H1 (cell line): ENCODE measurements around the gene CTXN3.

Source experiments
- EGR1 ChIP-seq: IDR thresholded peaks from 2 replicates; pipeline ENCODE4 v1.6.1; 2011; ENCODE audit warnings: low read depth, low read length, borderline replicate concordance
- JUND ChIP-seq: IDR thresholded peaks from 2 replicates; pipeline ENCODE4 v1.6.1; 2011; ENCODE audit warnings: mild to moderate bottlenecking, improper control_type of control experiment, low read length
- POLR2AphosphoS5 ChIP-seq: IDR thresholded peaks from 2 replicates; pipeline ENCODE4 v1.6.1; 2011; ENCODE audit warnings: low read depth, low read length
- SIN3A ChIP-seq, 2 experiments: IDR thresholded peaks in 1 of 2; conservative IDR thresholded peaks in 1 of 2; 2 replicates each; pipeline ENCODE4 v1.6.1; 2011 to 2012; ENCODE audit warnings: low read length in 2 of 2, improper control_type of control experiment in 1 of 2, low read depth in 1 of 2, mild to moderate bottlenecking in 1 of 2
- TCF12 ChIP-seq: IDR thresholded peaks from 2 replicates; pipeline ENCODE4 v1.6.1; 2011; ENCODE audit warnings: low read depth, mild to moderate bottlenecking, low read length
- TF ChIP-seq, protein P1 (sequence below), 3 experiments: IDR thresholded peaks; 1 replicate in 2 of 3; 2 replicates in 1 of 3; pipeline versions ENCODE4 v1.5.1 to v1.6.1; 2011; ENCODE audit warnings: low read length in 3 of 3, mild to moderate bottlenecking in 3 of 3, inconsistent platforms in 2 of 3, low read depth in 1 of 3, moderate library complexity in 1 of 3; ENCODE audit not compliant: insufficient read depth in 1 of 3; ENCODE audit errors: control extremely low read depth in 1 of 3
- TF ChIP-seq, protein P2 (sequence below): fragments of 300-600 bp; sonication (generic); IDR thresholded peaks from 2 replicates; pipeline ENCODE4 v1.7.1; 2012; ENCODE audit warnings: low read length, moderate library complexity, mild to moderate bottlenecking, inconsistent platforms; ENCODE audit not compliant: insufficient replicate concordance
- TF ChIP-seq, protein P3 (sequence below): IDR thresholded peaks from 2 replicates; pipeline ENCODE4 v1.6.1; 2012; ENCODE audit warnings: inconsistent platforms

DNA sequence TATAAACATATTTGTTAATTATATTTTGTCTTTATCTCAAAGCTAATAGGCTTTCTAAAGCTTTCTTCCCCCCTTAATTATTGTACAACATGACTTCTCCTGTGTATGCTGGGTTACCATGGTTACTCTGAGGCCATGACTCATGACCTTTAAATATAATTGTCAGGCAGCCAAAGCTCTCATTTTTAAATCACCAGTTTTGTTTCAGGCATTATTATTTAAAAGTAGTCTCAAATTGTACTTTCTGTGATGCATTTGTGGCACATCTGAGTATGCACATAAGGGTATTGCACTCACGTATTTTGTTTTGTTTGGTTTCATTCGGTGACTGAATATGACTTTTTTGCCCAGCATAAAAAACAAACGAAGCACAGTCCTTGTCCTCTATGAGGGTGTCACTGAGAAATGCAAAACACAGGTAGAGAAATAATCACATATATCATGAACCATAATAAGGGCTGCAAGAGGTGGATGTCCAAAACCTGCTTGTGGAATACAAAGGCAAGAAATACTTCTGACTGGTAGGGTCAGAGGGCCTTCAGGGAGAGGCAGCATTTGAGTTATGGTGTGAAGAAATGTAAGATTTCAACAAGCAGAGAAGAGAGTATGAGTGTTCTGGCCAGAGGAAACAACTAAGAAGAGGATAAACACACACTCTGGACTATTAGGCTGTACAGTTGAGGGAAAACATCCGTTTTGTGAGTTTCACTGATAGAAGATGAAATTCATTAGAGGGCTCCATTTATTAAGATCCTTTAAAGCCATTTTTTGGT is 56.4 kb downstream of the CTXN3 start:
- TF ChIP-seq, protein P1, sequence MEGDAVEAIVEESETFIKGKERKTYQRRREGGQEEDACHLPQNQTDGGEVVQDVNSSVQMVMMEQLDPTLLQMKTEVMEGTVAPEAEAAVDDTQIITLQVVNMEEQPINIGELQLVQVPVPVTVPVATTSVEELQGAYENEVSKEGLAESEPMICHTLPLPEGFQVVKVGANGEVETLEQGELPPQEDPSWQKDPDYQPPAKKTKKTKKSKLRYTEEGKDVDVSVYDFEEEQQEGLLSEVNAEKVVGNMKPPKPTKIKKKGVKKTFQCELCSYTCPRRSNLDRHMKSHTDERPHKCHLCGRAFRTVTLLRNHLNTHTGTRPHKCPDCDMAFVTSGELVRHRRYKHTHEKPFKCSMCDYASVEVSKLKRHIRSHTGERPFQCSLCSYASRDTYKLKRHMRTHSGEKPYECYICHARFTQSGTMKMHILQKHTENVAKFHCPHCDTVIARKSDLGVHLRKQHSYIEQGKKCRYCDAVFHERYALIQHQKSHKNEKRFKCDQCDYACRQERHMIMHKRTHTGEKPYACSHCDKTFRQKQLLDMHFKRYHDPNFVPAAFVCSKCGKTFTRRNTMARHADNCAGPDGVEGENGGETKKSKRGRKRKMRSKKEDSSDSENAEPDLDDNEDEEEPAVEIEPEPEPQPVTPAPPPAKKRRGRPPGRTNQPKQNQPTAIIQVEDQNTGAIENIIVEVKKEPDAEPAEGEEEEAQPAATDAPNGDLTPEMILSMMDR (IDR thresholded peaks at IDR 0.05; ENCODE audit: control extremely low read depth in 1 of 3, insufficient read depth in 1 of 3, low read depth in 1 of 3, low read length in 3 of 3) = no peak
- TF ChIP-seq SIN3A (conservative IDR thresholded peaks at IDR 0.05 in 1 of 2, IDR thresholded peaks at IDR 0.05 in 1 of 2; ENCODE audit: low read depth in 1 of 2, low read length in 2 of 2) = no peak
- TF ChIP-seq, protein P2, sequence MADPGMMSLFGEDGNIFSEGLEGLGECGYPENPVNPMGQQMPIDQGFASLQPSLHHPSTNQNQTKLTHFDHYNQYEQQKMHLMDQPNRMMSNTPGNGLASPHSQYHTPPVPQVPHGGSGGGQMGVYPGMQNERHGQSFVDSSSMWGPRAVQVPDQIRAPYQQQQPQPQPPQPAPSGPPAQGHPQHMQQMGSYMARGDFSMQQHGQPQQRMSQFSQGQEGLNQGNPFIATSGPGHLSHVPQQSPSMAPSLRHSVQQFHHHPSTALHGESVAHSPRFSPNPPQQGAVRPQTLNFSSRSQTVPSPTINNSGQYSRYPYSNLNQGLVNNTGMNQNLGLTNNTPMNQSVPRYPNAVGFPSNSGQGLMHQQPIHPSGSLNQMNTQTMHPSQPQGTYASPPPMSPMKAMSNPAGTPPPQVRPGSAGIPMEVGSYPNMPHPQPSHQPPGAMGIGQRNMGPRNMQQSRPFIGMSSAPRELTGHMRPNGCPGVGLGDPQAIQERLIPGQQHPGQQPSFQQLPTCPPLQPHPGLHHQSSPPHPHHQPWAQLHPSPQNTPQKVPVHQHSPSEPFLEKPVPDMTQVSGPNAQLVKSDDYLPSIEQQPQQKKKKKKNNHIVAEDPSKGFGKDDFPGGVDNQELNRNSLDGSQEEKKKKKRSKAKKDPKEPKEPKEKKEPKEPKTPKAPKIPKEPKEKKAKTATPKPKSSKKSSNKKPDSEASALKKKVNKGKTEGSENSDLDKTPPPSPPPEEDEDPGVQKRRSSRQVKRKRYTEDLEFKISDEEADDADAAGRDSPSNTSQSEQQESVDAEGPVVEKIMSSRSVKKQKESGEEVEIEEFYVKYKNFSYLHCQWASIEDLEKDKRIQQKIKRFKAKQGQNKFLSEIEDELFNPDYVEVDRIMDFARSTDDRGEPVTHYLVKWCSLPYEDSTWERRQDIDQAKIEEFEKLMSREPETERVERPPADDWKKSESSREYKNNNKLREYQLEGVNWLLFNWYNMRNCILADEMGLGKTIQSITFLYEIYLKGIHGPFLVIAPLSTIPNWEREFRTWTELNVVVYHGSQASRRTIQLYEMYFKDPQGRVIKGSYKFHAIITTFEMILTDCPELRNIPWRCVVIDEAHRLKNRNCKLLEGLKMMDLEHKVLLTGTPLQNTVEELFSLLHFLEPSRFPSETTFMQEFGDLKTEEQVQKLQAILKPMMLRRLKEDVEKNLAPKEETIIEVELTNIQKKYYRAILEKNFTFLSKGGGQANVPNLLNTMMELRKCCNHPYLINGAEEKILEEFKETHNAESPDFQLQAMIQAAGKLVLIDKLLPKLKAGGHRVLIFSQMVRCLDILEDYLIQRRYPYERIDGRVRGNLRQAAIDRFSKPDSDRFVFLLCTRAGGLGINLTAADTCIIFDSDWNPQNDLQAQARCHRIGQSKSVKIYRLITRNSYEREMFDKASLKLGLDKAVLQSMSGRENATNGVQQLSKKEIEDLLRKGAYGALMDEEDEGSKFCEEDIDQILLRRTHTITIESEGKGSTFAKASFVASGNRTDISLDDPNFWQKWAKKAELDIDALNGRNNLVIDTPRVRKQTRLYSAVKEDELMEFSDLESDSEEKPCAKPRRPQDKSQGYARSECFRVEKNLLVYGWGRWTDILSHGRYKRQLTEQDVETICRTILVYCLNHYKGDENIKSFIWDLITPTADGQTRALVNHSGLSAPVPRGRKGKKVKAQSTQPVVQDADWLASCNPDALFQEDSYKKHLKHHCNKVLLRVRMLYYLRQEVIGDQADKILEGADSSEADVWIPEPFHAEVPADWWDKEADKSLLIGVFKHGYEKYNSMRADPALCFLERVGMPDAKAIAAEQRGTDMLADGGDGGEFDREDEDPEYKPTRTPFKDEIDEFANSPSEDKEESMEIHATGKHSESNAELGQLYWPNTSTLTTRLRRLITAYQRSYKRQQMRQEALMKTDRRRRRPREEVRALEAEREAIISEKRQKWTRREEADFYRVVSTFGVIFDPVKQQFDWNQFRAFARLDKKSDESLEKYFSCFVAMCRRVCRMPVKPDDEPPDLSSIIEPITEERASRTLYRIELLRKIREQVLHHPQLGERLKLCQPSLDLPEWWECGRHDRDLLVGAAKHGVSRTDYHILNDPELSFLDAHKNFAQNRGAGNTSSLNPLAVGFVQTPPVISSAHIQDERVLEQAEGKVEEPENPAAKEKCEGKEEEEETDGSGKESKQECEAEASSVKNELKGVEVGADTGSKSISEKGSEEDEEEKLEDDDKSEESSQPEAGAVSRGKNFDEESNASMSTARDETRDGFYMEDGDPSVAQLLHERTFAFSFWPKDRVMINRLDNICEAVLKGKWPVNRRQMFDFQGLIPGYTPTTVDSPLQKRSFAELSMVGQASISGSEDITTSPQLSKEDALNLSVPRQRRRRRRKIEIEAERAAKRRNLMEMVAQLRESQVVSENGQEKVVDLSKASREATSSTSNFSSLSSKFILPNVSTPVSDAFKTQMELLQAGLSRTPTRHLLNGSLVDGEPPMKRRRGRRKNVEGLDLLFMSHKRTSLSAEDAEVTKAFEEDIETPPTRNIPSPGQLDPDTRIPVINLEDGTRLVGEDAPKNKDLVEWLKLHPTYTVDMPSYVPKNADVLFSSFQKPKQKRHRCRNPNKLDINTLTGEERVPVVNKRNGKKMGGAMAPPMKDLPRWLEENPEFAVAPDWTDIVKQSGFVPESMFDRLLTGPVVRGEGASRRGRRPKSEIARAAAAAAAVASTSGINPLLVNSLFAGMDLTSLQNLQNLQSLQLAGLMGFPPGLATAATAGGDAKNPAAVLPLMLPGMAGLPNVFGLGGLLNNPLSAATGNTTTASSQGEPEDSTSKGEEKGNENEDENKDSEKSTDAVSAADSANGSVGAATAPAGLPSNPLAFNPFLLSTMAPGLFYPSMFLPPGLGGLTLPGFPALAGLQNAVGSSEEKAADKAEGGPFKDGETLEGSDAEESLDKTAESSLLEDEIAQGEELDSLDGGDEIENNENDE = no peak
- TF ChIP-seq JUND = no peak
- TF ChIP-seq, protein P3, sequence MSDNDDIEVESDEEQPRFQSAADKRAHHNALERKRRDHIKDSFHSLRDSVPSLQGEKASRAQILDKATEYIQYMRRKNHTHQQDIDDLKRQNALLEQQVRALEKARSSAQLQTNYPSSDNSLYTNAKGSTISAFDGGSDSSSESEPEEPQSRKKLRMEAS = no peak
- no peak for TF ChIP-seq POLR2AphosphoS5
- TF ChIP-seq EGR1 = no peak
- TF ChIP-seq TCF12 = no peak
